BJ (cell line): ENCODE data around the gene METRNL. TPM values are rescaled to one million over a fixed set of nuclear protein-coding genes. Genes with fewer than 3 reads are reported as not detected.

Experiments used
- CTCF ChIA-PET: fragments of 350-600 bp; formaldehyde crosslinking; extraction: SDS; loops from one replicate; lab custom pipeline; 2021; ENCODE audit warnings: antibody characterized with exemption, inconsistent platforms; lab: Yijun Ruan, JAX
- POLR2A ChIA-PET: fragments of 300-600 bp; sonication (Branson Sonifier 250); formaldehyde crosslinking; extraction: SDS; loops from one replicate; lab custom pipeline; 2021; ENCODE audit warnings: antibody characterized with exemption; lab: Charles Lee
- DNase-seq: peaks from one replicate; pipeline ENCODE4 v3.0.0-alpha.2; 2011; ENCODE audit warnings: low read depth
- H3K27me3 ChIP-seq: 2 replicates; pipeline ENCODE4 v1.6.0; 2011; ENCODE audit warnings: low read length; ENCODE audit not compliant: control insufficient read depth, insufficient read depth
- H3K36me3 ChIP-seq: 2 replicates; pipeline ENCODE4 v1.5.1; 2011; ENCODE audit warnings: low read length; ENCODE audit not compliant: control insufficient read depth, insufficient read depth
- H3K4me3 ChIP-seq: 2 replicates; pipeline ENCODE4 v1.5.1; 2011; ENCODE audit warnings: low read depth, mild to moderate bottlenecking, control low read depth, low read length
- polyA plus RNA-seq: library from polyadenylated mRNA; depleted of rRNA; stranded (reverse); fragments of >200 nt; gene quantifications from 2 replicates; pipeline ENCODE4 v1.2.3, GENCODE V29; 2011
- TF ChIP-seq, protein P1 (sequence below): IDR thresholded peaks from 2 replicates; pipeline ENCODE4 v1.5.1; 2011; ENCODE audit warnings: low read depth, mild to moderate bottlenecking, control low read depth, inconsistent platforms, low read length, moderate library complexity; ENCODE audit not compliant: insufficient read depth

METRNL gene
- polyA plus RNA-seq, 1 experiment, result 63.2 TPM

DNA sequence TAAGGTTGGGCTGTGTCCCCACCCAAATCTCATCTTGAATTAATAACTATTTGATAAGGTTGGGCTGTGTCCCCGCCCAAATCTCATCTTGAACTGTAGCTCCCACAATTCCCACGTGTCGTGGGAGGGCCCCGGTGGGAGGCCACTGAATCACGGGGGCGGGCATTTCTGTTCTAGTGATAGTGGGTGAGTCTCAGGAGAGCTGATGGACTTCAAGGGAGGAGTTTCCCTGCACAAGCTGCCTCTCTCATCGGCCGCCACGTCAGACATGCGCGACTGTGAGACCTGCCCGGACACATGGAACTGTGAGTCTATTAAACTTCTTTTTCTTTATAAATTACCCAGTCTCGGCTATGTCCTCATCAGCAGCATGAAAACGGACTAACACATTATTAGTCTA is 44.9 kb upstream of the METRNL start:
- POLR2A ChIA-PET, result no interaction called here
- CTCF ChIA-PET, result interaction anchor here (0.6 kb wide), 1 partner anchor 16 kb away, joined by 3 read pairs; no protein-coding TSS in a partner anchor
- H3K27me3 ChIP-seq, result no peaks in the 10 kb centered on the region
- peaks cover 3% of the 10 kb centered on the region; the same call in 1 of the 2 replicates for H3K36me3 ChIP-seq
- H3K4me3 ChIP-seq, result no peak overlapping the region
- DNase-seq, result no peak
- TF ChIP-seq, protein P1, sequence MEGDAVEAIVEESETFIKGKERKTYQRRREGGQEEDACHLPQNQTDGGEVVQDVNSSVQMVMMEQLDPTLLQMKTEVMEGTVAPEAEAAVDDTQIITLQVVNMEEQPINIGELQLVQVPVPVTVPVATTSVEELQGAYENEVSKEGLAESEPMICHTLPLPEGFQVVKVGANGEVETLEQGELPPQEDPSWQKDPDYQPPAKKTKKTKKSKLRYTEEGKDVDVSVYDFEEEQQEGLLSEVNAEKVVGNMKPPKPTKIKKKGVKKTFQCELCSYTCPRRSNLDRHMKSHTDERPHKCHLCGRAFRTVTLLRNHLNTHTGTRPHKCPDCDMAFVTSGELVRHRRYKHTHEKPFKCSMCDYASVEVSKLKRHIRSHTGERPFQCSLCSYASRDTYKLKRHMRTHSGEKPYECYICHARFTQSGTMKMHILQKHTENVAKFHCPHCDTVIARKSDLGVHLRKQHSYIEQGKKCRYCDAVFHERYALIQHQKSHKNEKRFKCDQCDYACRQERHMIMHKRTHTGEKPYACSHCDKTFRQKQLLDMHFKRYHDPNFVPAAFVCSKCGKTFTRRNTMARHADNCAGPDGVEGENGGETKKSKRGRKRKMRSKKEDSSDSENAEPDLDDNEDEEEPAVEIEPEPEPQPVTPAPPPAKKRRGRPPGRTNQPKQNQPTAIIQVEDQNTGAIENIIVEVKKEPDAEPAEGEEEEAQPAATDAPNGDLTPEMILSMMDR, result no peak

DNA sequence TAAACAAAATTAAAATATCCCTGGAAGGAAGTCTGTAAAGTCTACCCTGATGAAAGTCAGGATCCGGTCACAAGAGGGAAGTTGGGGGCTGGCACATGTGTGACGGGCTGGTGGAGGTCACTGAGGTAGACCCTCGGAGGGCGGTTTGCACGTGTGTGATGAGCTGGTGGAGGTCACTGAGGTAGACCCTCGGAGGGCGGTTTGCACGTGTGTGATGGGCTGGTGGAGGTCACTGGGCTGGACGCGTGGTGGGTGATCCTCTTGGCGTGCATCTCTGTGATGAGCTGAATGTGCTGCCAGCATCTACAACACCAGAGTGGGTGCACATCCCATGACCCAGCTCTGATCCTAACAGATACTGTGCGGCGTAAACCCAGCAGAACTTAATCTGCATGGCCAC is 43.7 kb upstream of the METRNL start:
- TF ChIP-seq, protein P1, result no peak
- peaks cover 3% of the 10 kb centered on the region for H3K36me3 ChIP-seq
- no peak for DNase-seq
- CTCF ChIA-PET, result interaction anchor here (1.1 to 1.6 kb wide), 2 partner anchors 10 to 254 kb away, joined by 3 read pairs; no protein-coding TSS in a partner anchor
- no peaks in the 10 kb centered on the region for H3K27me3 ChIP-seq
- no peak overlapping the region for H3K4me3 ChIP-seq
- POLR2A ChIA-PET, result no interaction called here

DNA sequence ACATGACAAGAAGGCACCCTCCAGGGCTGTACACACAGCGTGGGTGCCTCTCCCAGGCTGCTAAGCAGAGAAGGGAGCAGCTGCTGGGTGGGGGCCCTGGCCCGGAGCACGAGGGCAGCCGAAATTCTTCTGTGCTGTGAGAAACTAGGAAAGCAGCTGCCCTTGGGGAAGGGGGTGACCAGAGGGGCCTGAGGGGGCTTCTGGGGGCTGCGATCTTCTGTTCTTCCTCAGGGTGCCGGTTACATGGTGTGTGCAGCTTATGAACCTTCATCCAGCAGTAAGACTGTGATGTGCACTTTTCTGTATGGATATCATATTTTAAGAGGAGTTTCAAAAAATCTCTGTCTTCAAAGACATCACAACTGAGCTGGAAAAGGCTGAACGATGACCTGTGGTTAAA is 43.2 kb upstream of the METRNL start:
- TF ChIP-seq, protein P1, result no peak
- no peak for DNase-seq
- ChIA-PET POLR2A (no interaction called here), CTCF (interaction anchor here (1.1 to 1.6 kb wide), 2 partner anchors 9 to 254 kb away, joined by 3 to 4 read pairs; no protein-coding TSS in a partner anchor)
- no peaks in the 10 kb centered on the region for H3K27me3 ChIP-seq
- peaks cover 3% of the 10 kb centered on the region for H3K36me3 ChIP-seq
- H3K4me3 ChIP-seq, result no peak overlapping the region

DNA sequence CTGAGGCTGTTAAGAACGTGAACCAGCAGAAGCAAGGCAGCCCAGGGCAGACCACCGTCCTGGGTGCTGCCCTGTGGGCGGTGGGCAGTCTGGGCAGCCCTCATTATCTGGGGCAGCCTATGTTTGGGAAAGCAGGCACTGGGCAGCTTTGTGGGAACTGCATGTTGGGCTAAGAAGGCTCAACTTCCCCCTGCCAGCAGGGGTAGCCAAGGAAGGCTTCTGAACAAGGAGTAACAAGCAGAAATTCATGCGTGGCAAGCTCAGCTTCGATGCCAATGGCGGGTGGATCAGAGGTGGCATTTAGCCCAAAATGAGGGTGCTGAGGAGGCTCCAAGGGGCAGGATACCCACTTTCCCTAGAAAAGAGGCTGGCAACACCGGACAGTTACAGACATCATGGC is 42.7 kb upstream of the METRNL start:
- H3K36me3 ChIP-seq, result peaks cover 3% of the 10 kb centered on the region
- TF ChIP-seq, protein P1, result no peak
- H3K4me3 ChIP-seq, result no peak overlapping the region
- no peaks in the 10 kb centered on the region for H3K27me3 ChIP-seq
- ChIA-PET CTCF (interaction anchor here (1.1 to 1.9 kb wide), 2 partner anchors 9 to 13 kb away, joined by 4 to 7 read pairs; no protein-coding TSS in a partner anchor), POLR2A (no interaction called here)
- DNase-seq, result no peak

DNA sequence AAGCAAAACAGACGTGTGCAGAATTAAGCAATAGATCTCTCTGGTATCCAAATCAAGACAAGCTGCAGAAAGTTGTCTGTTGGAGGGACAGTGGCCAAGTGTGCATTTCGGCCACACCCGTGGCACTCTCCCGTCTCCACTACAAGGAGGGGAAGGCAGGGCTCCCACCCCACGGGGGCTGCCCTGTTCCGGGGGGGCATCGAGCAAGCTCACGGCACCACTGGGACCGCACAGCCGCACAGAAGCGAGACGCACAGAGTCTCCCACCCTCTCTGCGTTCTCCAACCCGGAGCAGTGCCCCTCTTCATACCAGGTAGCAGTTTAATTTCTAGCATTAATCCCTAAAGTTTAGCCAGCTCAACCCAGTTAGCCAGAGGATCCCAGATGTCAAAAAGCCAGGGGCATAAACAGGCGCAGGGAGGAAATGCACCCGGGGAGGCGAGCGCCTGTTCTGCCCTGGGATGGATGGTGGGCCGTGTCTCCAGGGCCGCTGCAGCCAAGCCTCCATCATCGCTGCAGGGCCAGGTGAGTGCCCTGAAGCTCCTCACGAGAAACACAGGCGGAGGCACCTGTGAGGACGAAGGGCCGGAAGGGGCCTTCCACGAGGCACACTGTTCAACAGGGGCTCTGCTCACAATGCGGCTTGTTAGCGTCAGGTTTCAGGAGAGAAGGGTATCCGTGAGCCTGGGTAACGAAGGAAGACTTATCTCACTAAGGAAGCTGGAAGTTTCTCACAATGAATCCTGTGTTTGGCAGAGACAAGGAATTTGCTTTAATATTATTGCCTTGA is 42.1 kb upstream of the METRNL start:
- no peak for DNase-seq
- Histone ChIP-seq H3K27me3 (no peaks in the 10 kb centered on the region), H3K36me3 (peaks cover 3% of the 10 kb centered on the region), H3K4me3 (no peak overlapping the region)
- POLR2A ChIA-PET, result no interaction called here
- CTCF ChIA-PET, result interaction anchor here (0.6 to 1.9 kb wide), 3 partner anchors 8 to 137 kb away, joined by 3 to 7 read pairs (median 4); no protein-coding TSS in a partner anchor
- TF ChIP-seq, protein P1, result no peak
